Esophagus squamous epithelium (tissue), 5 donors: Measurements from ENCODE around the gene MEA1. TPM values are rescaled to one million over a fixed set of nuclear protein-coding genes. Genes with fewer than 3 reads are reported as not detected.

ENCODE experiments used
- DNase-seq: peaks from one replicate; lab custom pipeline; 2025; lab: John Stamatoyannopoulos, UW
- H3K27ac ChIP-seq, 4 donors: fragments of 200-600 bp; sonication (generic); one replicate each; pipeline ENCODE4 v1.5.1; 2016 to 2019; ENCODE audit warnings: mild to moderate bottlenecking in 1 of 4
- H3K27me3 ChIP-seq, 4 donors: fragments of 200-600 bp; sonication (generic); 1 replicate in 3 of 4; 2 replicates in 1 of 4; pipeline versions ENCODE4 v1.5.1 to v1.6.0; 2017 to 2021; ENCODE audit warnings: antibody characterized with exemption in 1 of 4
- H3K36me3 ChIP-seq, 3 donors: fragments of 200-600 bp; sonication (generic); one replicate each; pipeline ENCODE4 v1.5.1; 2016 to 2019
- H3K4me1 ChIP-seq, 3 donors: fragments of 200-600 bp; sonication (generic); one replicate each; pipeline ENCODE4 v1.5.1; 2017 to 2019
- H3K4me3 ChIP-seq, 4 donors: fragments of 200-600 bp; sonication (generic); 1 replicate in 3 of 4; 2 replicates in 1 of 4; pipeline ENCODE4 v1.5.1; 2016 to 2019; ENCODE audit warnings: mild to moderate bottlenecking in 2 of 4, moderate library complexity in 1 of 4
- H3K9me3 ChIP-seq, 3 donors: fragments of 200-600 bp; sonication (generic); one replicate each; pipeline ENCODE4 v1.5.1; 2016 to 2019
- CTCF ChIP-seq, 6 experiments: fragments of 450-650 bp in 4 of 6; fragments of 200-600 bp in 2 of 6; sonication (generic) in 2 of 6; IDR thresholded peaks; one replicate each; pipeline ENCODE4 v1.5.1; 2016 to 2019; ENCODE audit warnings: antibody characterized with exemption in 6 of 6, mild to moderate bottlenecking in 4 of 6, moderate library complexity in 4 of 6
- POLR2A ChIP-seq, 4 donors: fragments of 450-650 bp; IDR thresholded peaks; one replicate each; pipeline ENCODE4 v1.6.1; 2017; ENCODE audit warnings: antibody characterized with exemption in 4 of 4, mild to moderate bottlenecking in 4 of 4, moderate library complexity in 3 of 4
- WGBS, 2 donors: methylation state at CpG; one replicate each; pipeline ENCODE4 v1.1.5; 2018; 5-methylcytosine and 5-hydroxymethylcytosine counted together
- intact Hi-C: fragments of 100-400 bp; cut with DNase I; formaldehyde crosslinking; loops from one replicate; pipeline ENCODE4 v1.15.0; 2022
- total RNA-seq, 4 donors: library from RNA; depleted of rRNA; stranded (reverse); fragments of >200 nt; gene quantifications; one replicate each; pipeline ENCODE4 v1.1.0, GENCODE V29; 2016
- donor health status: DM: yes; HTN: yes; CAD: no.

Gene MEA1
- total RNA-seq, 4 donors from 2014 or later = 28.9 to 56.6 (median 49.1) TPM

GRCh38 chr6:43054206-43054943 lies 40.6 kb upstream of the MEA1 start:
- DNase-seq = no peak
- intact Hi-C loops = no loop called here
- Histone ChIP-seq H3K4me3 (peak overlapping the region; percentile 71 to 95 (median 80)), H3K36me3 (peaks cover 4 to 48% (median 6%) of the 10 kb centered on the region in 3 donors), H3K4me1 (peaks cover 4 to 49% (median 24%) of the 10 kb centered on the region in 3 donors), H3K27me3 (no peaks in the 10 kb centered on the region), H3K27ac (peak overlapping the region; percentile 95 to 97 (median 96)), H3K9me3 (no peaks in the 10 kb centered on the region)
- TF ChIP-seq POLR2A (IDR thresholded peaks at IDR 0.05) (no peak), CTCF (IDR thresholded peaks at IDR 0.05) (no peak)
- 60 to 65% methylated on average over 15 of the region's 17 CpGs for WGBS, 2 donors

- 2 to 4% methylated on average over 14 to 35 of the region's 45 CpGs for WGBS, 2 donors
- Histone ChIP-seq H3K4me3 (peak within 1 kb of the TSS; percentile 71 to 95 (median 80)), H3K4me1 (peaks cover 3 to 46% (median 22%) of the 10 kb centered on the region in 3 donors), H3K36me3 (peaks cover 4 to 55% (median 8%) of the 10 kb centered on the region in 3 donors), H3K27ac (peak within 1 kb of the TSS; percentile 95 to 97 (median 96)), H3K9me3 (no peaks in the 10 kb centered on the region), H3K27me3 (no peaks in the 10 kb centered on the region)
- peak in 1 of 4 donors; percentile 81 for TF ChIP-seq POLR2A (IDR thresholded peaks at IDR 0.05)
- TF ChIP-seq CTCF (IDR thresholded peaks at IDR 0.05) = peak in 3 of 6 experiments; percentile 4 to 32 (median 5)
- intact Hi-C loops = no loop called here
- DNase-seq = peak; percentile 54
These were observed 39.9 kb upstream of the MEA1 start, which contains the start of gene CUL7 for GRCh38 chr6:43053545-43054205. CUL7 (minus strand) TSS chr6:43053851; CDS start chr6:43052788, 1,063 bp downstream.

- peaks cover 0 to 40% (median 15%) of the 10 kb centered on the region in 3 donors for H3K4me1 ChIP-seq
- H3K27me3 ChIP-seq = no peaks in the 10 kb centered on the region
- TF ChIP-seq CTCF (IDR thresholded peaks at IDR 0.05) = no peak
- no peak for TF ChIP-seq POLR2A (IDR thresholded peaks at IDR 0.05)
- no peak for DNase-seq
- peak overlapping the region; percentile 95 to 97 (median 96) for H3K27ac ChIP-seq
- no peaks in the 10 kb centered on the region for H3K9me3 ChIP-seq
- H3K4me3 ChIP-seq = peak overlapping the region; percentile 71 to 95 (median 80)
- intact Hi-C loops = no loop called here
- H3K36me3 ChIP-seq = peaks cover 4 to 60% (median 8%) of the 10 kb centered on the region in 3 donors
- 16 to 22% methylated on average over 16 to 22 of the region's 22 CpGs for WGBS, 2 donors
These were observed 39.2 kb upstream of the MEA1 start for GRCh38 chr6:43052842-43053544.

GRCh38 chr6:43052225-43052841 lies 38.6 kb upstream of the MEA1 start:
- WGBS, 2 donors = 82 to 84% methylated on average over 2 to 6 of the region's 19 CpGs
- Histone ChIP-seq H3K9me3 (no peaks in the 10 kb centered on the region), H3K4me1 (peaks cover 0 to 33% (median 14%) of the 10 kb centered on the region in 3 donors), H3K36me3 (peaks cover 4 to 60% (median 8%) of the 10 kb centered on the region in 3 donors), H3K27me3 (no peaks in the 10 kb centered on the region), H3K4me3 (peak overlapping the region in 2 of 4 donors; percentile 77 to 95), H3K27ac (peak overlapping the region in 3 of 4 donors; percentile 95 to 97 (median 96))
- TF ChIP-seq CTCF (IDR thresholded peaks at IDR 0.05) (no peak), POLR2A (IDR thresholded peaks at IDR 0.05) (no peak)
- intact Hi-C loops = no loop called here
- no peak for DNase-seq
